Measurements from ENCODE around the gene FNDC10. TPM values are rescaled to one million over a fixed set of nuclear protein-coding genes. Genes with fewer than 3 reads are reported as not detected.

The FNDC10 gene
- total and polyA plus RNA-seq, 9 of the 15 experiments (the other 6 are each of a cell fraction or from before 2014, with no cell fraction given) = 0.08 to 6.3 (median 1.6) TPM

- TF ChIP-seq, protein P1, sequence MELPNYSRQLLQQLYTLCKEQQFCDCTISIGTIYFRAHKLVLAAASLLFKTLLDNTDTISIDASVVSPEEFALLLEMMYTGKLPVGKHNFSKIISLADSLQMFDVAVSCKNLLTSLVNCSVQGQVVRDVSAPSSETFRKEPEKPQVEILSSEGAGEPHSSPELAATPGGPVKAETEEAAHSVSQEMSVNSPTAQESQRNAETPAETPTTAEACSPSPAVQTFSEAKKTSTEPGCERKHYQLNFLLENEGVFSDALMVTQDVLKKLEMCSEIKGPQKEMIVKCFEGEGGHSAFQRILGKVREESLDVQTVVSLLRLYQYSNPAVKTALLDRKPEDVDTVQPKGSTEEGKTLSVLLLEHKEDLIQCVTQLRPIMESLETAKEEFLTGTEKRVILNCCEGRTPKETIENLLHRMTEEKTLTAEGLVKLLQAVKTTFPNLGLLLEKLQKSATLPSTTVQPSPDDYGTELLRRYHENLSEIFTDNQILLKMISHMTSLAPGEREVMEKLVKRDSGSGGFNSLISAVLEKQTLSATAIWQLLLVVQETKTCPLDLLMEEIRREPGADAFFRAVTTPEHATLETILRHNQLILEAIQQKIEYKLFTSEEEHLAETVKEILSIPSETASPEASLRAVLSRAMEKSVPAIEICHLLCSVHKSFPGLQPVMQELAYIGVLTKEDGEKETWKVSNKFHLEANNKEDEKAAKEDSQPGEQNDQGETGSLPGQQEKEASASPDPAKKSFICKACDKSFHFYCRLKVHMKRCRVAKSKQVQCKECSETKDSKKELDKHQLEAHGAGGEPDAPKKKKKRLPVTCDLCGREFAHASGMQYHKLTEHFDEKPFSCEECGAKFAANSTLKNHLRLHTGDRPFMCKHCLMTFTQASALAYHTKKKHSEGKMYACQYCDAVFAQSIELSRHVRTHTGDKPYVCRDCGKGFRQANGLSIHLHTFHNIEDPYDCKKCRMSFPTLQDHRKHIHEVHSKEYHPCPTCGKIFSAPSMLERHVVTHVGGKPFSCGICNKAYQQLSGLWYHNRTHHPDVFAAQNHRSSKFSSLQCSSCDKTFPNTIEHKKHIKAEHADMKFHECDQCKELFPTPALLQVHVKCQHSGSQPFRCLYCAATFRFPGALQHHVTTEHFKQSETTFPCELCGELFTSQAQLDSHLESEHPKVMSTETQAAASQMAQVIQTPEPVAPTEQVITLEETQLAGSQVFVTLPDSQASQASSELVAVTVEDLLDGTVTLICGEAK (IDR thresholded peaks at IDR 0.05) = peak; percentile 37
- TF ChIP-seq, protein P1 (CRISPR knock-in tag; IDR thresholded peaks at IDR 0.05) = no peak
- TF ChIP-seq STAT5B (CRISPR knock-in tag; IDR thresholded peaks at IDR 0.05) = no peak
- no peak for TF ChIP-seq PHF21A (IDR thresholded peaks at IDR 0.05; ENCODE audit: borderline replicate concordance, low read depth)
- peak; percentile 99 for TF ChIP-seq ATF1 (CRISPR knock-in tag; IDR thresholded peaks at IDR 0.05)
- TF ChIP-seq ATF1 (tag; IDR thresholded peaks at IDR 0.05) = peak; percentile 100
- TF ChIP-seq RFX5 (IDR thresholded peaks at IDR 0.05; ENCODE audit: low read depth, low read length) = peak; percentile 75
- TF ChIP-seq BRD4 (IDR thresholded peaks at IDR 0.05) = 0 out of 2 replicates have a peak, but pooled peaks have one; percentile 6
- TF ChIP-seq NKRF (IDR thresholded peaks at IDR 0.05; ENCODE audit: borderline replicate concordance) = peak; percentile 87
- TF ChIP-seq ARID1B (IDR thresholded peaks at IDR 0.05) = no peak
- no peak for TF ChIP-seq ZNF583 (CRISPR knock-in tag; IDR thresholded peaks at IDR 0.05)
- no peak for TF ChIP-seq ZNF668 (CRISPR knock-in tag; IDR thresholded peaks at IDR 0.05)
- no peak for TF ChIP-seq ARHGAP35 (IDR thresholded peaks at IDR 0.05; ENCODE audit: partially characterized antibody)
- TF ChIP-seq EHMT2 (IDR thresholded peaks at IDR 0.05) = no peak
- TF ChIP-seq NCOA4 (IDR thresholded peaks at IDR 0.05; ENCODE audit: partially characterized antibody) = no peak
- peak; percentile 62 for TF ChIP-seq JUND (IDR thresholded peaks at IDR 0.05; ENCODE audit: borderline replicate concordance, low read depth, low read length)
- peak; percentile 41; the same call in 1 of the 3 replicates for TF ChIP-seq JUND (tag; IDR thresholded peaks at IDR 0.05; ENCODE audit: borderline replicate concordance, low read depth, low read length)
- peak; percentile 72; the same call in 1 of the 2 replicates for TF ChIP-seq LCOR (CRISPR knock-in tag; IDR thresholded peaks at IDR 0.05)
- TF ChIP-seq NCOA1 (IDR thresholded peaks at IDR 0.05; ENCODE audit: low read depth) = no peak
- TF ChIP-seq ZNF23 (CRISPR knock-in tag; IDR thresholded peaks at IDR 0.05) = no peak
- no peak for TF ChIP-seq SMARCA5 (IDR thresholded peaks at IDR 0.05)
Measured at GRCh38 chr1:1574721-1575537, 25.0 kb downstream of the FNDC10 start, which contains the start of gene SSU72 (continued).

Data from K562 (cell line).